PC-3 (cell line): ENCODE measurements around the gene SLC12A5. TPM values are rescaled to one million over a fixed set of nuclear protein-coding genes. Genes with fewer than 3 reads are reported as not detected.
A peak's percentile ranks its signal among the peaks of the same experiment; 100 is the strongest.
"Not testable (repeated sequence)": the region's sequence is repeated elsewhere in the genome, so short reads cannot be mapped to it uniquely, and the experiment has no call there.

ENCODE experiments used
- ATAC-seq: fragments of 200-7000 bp; cut with Tn5 transposase; 2 replicates; pipeline ENCODE4 v1.9.1; 2020; ENCODE audit warnings: mild to moderate bottlenecking, moderate library complexity
- BruUV-seq: library from RNA; stranded (reverse); fragments of 400-500 nt; replicated peaks from 2 replicates; lab custom pipeline; 2021; lab: Mats Ljungman, UMichigan
- CTCF ChIA-PET: fragments of 300-600 bp; sonication (Branson Sonifier 250); formaldehyde crosslinking; loops from one replicate; lab custom pipeline; 2022; ENCODE audit warnings: antibody characterized with exemption; lab: Charles Lee
- POLR2A ChIA-PET: fragments of 300-600 bp; sonication (Branson Sonifier 250); formaldehyde crosslinking; loops from one replicate; lab custom pipeline; 2022; ENCODE audit warnings: antibody characterized with exemption; ENCODE audit not compliant: unreplicated experiment; lab: Charles Lee
- DNase-seq: peaks from one replicate; pipeline ENCODE4 v3.0.0-alpha.2; 2015
- H2AFZ ChIP-seq: fragments of 300-600 bp; sonication (generic); 2 replicates; pipeline ENCODE4 v1.6.0; 2016; ENCODE audit warnings: antibody characterized with exemption, low read length
- H3F3A ChIP-seq: fragments of 300-600 bp; sonication (generic); one replicate; pipeline ENCODE4 v1.6.0; 2017; ENCODE audit warnings: antibody characterized with exemption, low read length, control low read depth, mild to moderate bottlenecking; ENCODE audit not compliant: unreplicated experiment
- H3K27ac ChIP-seq: fragments of 300-600 bp; sonication (generic); 2 replicates; pipeline ENCODE4 v1.5.1; 2016; ENCODE audit warnings: mild to moderate bottlenecking, low read length
- H3K27me3 ChIP-seq: fragments of 300-600 bp; sonication (generic); 2 replicates; pipeline ENCODE4 v1.6.1; 2016; ENCODE audit warnings: low read length, mixed read lengths
- H3K36me3 ChIP-seq: fragments of 300-600 bp; sonication (generic); 2 replicates; pipeline ENCODE4 v1.6.1; 2016; ENCODE audit warnings: low read depth, mixed run types, low read length, mixed read lengths
- H3K4me1 ChIP-seq: fragments of 300-600 bp; sonication (generic); 2 replicates; pipeline ENCODE4 v1.5.1; 2016; ENCODE audit warnings: low read length; ENCODE audit not compliant: insufficient read depth
- H3K4me2 ChIP-seq: fragments of 300-600 bp; sonication (generic); 2 replicates; pipeline ENCODE4 v1.6.0; 2016; ENCODE audit warnings: low read length
- H3K4me3 ChIP-seq: fragments of 300-600 bp; sonication (generic); 2 replicates; pipeline ENCODE4 v1.5.1; 2016; ENCODE audit warnings: mild to moderate bottlenecking, low read length, mixed read lengths
- H3K79me2 ChIP-seq: fragments of 300-600 bp; sonication (generic); 2 replicates; pipeline ENCODE4 v1.6.1; 2017; ENCODE audit warnings: low read length, mixed read lengths
- H3K9ac ChIP-seq: fragments of 300-600 bp; sonication (generic); 2 replicates; pipeline ENCODE4 v1.6.0; 2016; ENCODE audit warnings: mild to moderate bottlenecking, low read length
- H3K9me2 ChIP-seq: fragments of 300-600 bp; sonication (generic); replicated peaks from 2 replicates; pipeline ENCODE4 v1.6.1; 2016; ENCODE audit warnings: mixed run types, low read length, mixed read lengths
- H3K9me3 ChIP-seq: fragments of 300-600 bp; sonication (generic); 2 replicates; pipeline ENCODE4 v1.6.1; 2016; ENCODE audit warnings: low read length, mixed read lengths
- H4K20me1 ChIP-seq: fragments of 300-600 bp; sonication (generic); 2 replicates; pipeline ENCODE4 v1.6.1; 2016; ENCODE audit warnings: low read length, mixed read lengths
- CTCF ChIP-seq: fragments of 300-600 bp; sonication (generic); conservative IDR thresholded peaks from 2 replicates; pipeline ENCODE4 v1.5.1; 2017; ENCODE audit warnings: antibody characterized with exemption, low read depth, mild to moderate bottlenecking, low read length
- EZH2 ChIP-seq: fragments of 300-600 bp; sonication (generic); IDR thresholded peaks from one replicate; pipeline ENCODE4 v1.6.1; 2017; ENCODE audit warnings: antibody characterized with exemption, mild to moderate bottlenecking, low read length; ENCODE audit not compliant: unreplicated experiment
- EZH2phosphoT487 ChIP-seq: fragments of 300-600 bp; sonication (generic); IDR thresholded peaks from 2 replicates; pipeline ENCODE4 v1.6.1; 2018; ENCODE audit warnings: mild to moderate bottlenecking, antibody characterized with exemption, low read length, borderline replicate concordance
- intact Hi-C: fragments of 100-400 bp; cut with micrococcal nuclease; formaldehyde crosslinking; loops from 2 replicates; pipeline ENCODE4 v1.9.0; 2023
- total RNA-seq: library from RNA; depleted of rRNA; stranded (reverse); fragments of >200 nt; gene quantifications from 2 replicates; pipeline ENCODE4 v1.2.3, GENCODE V29; 2014

Gene SLC12A5
- total RNA-seq, 1 experiment from 2014 or later: 2.4 TPM

- Histone ChIP-seq H3K9ac (no peak overlapping the region), H3K4me1 (peaks cover 8% of the 10 kb centered on the region), H3K9me2 (no peaks in the 10 kb centered on the region), H4K20me1 (no peaks in the 10 kb centered on the region), H3K4me3 (no peak overlapping the region), H3K9me3 (no peaks in the 10 kb centered on the region), H3K4me2 (peak overlapping the region; percentile 30), H2AFZ (peak overlapping the region; percentile 61), H3F3A (no peaks in the 10 kb centered on the region), H3K36me3 (no peaks in the 10 kb centered on the region), H3K27ac (no peak overlapping the region), H3K79me2 (no peaks in the 10 kb centered on the region), H3K27me3 (no peaks in the 10 kb centered on the region)
- ChIA-PET POLR2A (no interaction called here), CTCF (interaction anchor here (1.0 kb wide), 1 partner anchor 13 kb away, joined by 6 read pairs; no protein-coding TSS in a partner anchor)
- DNase-seq (peak; percentile 39), ATAC-seq (peak; percentile 20; the same call in 1 of the 2 replicates)
- intact Hi-C loops: no loop called here
- no TSS peak for BruUV-seq
- no peak for TF ChIP-seq EZH2phosphoT487
Measured at GRCh38 chr20:45983279-45983743, 45.7 kb upstream of the SLC12A5 start.

- Histone ChIP-seq H3K36me3 (no peaks in the 10 kb centered on the region), H3K9me2 (no peaks in the 10 kb centered on the region), H3K9me3 (no peaks in the 10 kb centered on the region), H3F3A (no peaks in the 10 kb centered on the region), H3K4me1 (peaks cover 8% of the 10 kb centered on the region), H4K20me1 (no peaks in the 10 kb centered on the region), H3K79me2 (no peaks in the 10 kb centered on the region), H3K4me2 (no peak overlapping the region), H3K27me3 (no peaks in the 10 kb centered on the region), H3K27ac (no peak overlapping the region), H2AFZ (no peak overlapping the region), H3K9ac (no peak overlapping the region), H3K4me3 (no peak overlapping the region)
- CTCF ChIA-PET: interaction anchor here (1.2 to 1.6 kb wide), 3 partner anchors 11 to 27 kb away, joined by 5 to 7 read pairs (median 6); no protein-coding TSS in a partner anchor
- ATAC-seq (no peak), DNase-seq (no peak)
- intact Hi-C loops: no loop called here
- TF ChIP-seq CTCF (0 out of 2 replicates have a peak, but pooled peaks have one; percentile 14), EZH2 (no peak)
- no TSS peak for BruUV-seq
- POLR2A ChIA-PET: interaction anchor here (0.5 kb wide), 1 partner anchor 20 kb away, joined by 6 read pairs; no protein-coding TSS in a partner anchor
Measured at GRCh38 chr20:45985573-45985972, 43.4 kb upstream of the SLC12A5 start.

GRCh38 chr20:45987108-45987780, 41.8 kb upstream of the SLC12A5 start:
- Histone ChIP-seq H3K27ac (no peak overlapping the region), H3K9me3 (no peaks in the 10 kb centered on the region), H3F3A (no peaks in the 10 kb centered on the region), H3K79me2 (no peaks in the 10 kb centered on the region), H3K27me3 (no peaks in the 10 kb centered on the region), H3K4me1 (peaks cover 8% of the 10 kb centered on the region), H3K4me3 (no peak overlapping the region), H3K9ac (no peak overlapping the region), H3K4me2 (no peak overlapping the region), H3K36me3 (no peaks in the 10 kb centered on the region), H3K9me2 (no peaks in the 10 kb centered on the region), H2AFZ (no peak overlapping the region), H4K20me1 (no peaks in the 10 kb centered on the region)
- TF ChIP-seq EZH2 (no peak), CTCF (peak; percentile 98), EZH2phosphoT487 (no peak)
- peak; percentile 87 for DNase-seq
- ChIA-PET POLR2A (interaction anchor here (0.6 kb wide), 1 partner anchor 29 kb away, joined by 8 read pairs; no protein-coding TSS in a partner anchor), CTCF (interaction anchor here (0.5 to 1.6 kb wide), 8 partner anchors 8 to 76 kb away, joined by 3 to 17 read pairs (median 6); partner anchors contain the start of gene PLTP)
- intact Hi-C loops: loop anchor here (1.0 kb wide), 1 partner anchor 26 kb away; no protein-coding TSS in a partner anchor
- BruUV-seq: no TSS peak
- ATAC-seq: peak; percentile 99

GRCh38 chr20:45988830-45989229, 40.2 kb upstream of the SLC12A5 start:
- CTCF ChIA-PET: interaction anchor here (0.6 to 0.9 kb wide), 3 partner anchors 19 to 155 kb away, joined by 3 to 6 read pairs (median 4); partner anchors contain the start of gene SNX21
- POLR2A ChIA-PET, ATAC-seq, H3K27ac ChIP-seq, H3K9ac ChIP-seq, H4K20me1 ChIP-seq, H3K79me2 ChIP-seq, H2AFZ ChIP-seq, H3K9me2 ChIP-seq, BruUV-seq, DNase-seq, H3K4me3 ChIP-seq, H3K27me3 ChIP-seq, H3K9me3 ChIP-seq, H3F3A ChIP-seq, H3K4me2 ChIP-seq, H3K36me3 ChIP-seq, intact Hi-C loops: not testable (repeated sequence)
- H3K4me1 ChIP-seq: peaks cover 12% of the 10 kb centered on the region
